Epithelial cell of proximal tubule (primary cell): ENCODE measurements around the gene RNF157. TPM values are rescaled to one million over a fixed set of nuclear protein-coding genes. Genes with fewer than 3 reads are reported as not detected.

ENCODE experiments used
- DNase-seq: peaks from one replicate; pipeline ENCODE4 v3.0.0-alpha.2; 2011; ENCODE audit warnings: low read depth
- H3K4me3 ChIP-seq: 2 replicates; pipeline ENCODE4 v1.5.1; 2011; ENCODE audit warnings: low read depth, mild to moderate bottlenecking, low read length
- total RNA-seq: library from RNA; depleted of rRNA; stranded (reverse); fragments of >200 nt; gene quantifications from 2 replicates; pipeline ENCODE4 v1.2.3, GENCODE V29; 2015
- TF ChIP-seq, protein P1 (sequence below): conservative IDR thresholded peaks from 2 replicates; pipeline ENCODE4 v1.5.1; 2012; ENCODE audit warnings: low read depth, mild to moderate bottlenecking, low read length

RNF157 gene
- total RNA-seq, 1 donor from 2014 or later: 10.0 TPM

DNA sequence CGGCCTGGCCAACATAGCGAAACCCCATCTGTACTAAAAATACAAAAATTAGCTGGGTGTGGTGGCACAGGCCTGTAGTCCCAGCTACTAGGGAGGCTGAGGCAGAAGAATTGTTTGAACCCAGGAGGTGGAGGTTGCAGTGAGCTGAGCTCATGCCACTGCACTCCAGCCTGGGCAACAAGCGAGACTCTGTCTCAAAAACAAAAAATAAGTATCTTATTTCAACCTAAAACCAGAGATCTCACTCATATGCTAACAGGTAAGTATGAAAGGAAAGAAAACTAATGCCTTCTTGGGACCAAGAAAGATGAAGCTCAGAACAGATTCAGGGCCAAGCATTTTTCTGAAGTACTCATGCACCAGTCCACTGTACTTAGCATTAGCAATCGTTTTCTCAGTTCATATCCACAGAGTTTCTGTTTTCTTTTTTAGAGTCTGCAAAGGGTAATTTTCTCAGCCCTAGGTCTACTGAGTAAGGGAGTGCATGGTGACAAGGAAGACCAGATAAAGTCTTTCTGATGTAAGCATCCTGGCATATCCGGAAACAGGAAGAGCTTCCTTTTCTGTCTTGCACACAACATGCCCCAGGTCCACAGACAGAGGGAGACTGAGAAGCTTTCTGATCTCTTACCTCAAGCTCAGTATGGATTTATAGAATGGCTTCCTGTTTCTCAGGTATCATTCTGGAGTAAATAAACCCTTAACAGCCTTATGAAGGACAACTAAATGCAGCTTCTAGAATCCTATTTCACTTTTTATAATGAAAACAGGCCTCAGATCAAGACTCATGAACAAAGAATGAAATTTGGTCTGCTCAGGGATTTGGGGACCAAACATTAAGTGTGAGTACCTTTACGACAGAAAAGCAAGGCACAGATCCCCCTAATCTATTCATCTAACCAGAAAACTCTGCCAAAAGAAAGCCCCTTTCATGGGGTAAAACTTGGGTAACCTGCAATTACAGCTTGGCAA is 60.5 kb downstream of the RNF157 start:
- no peak overlapping the region for H3K4me3 ChIP-seq
- TF ChIP-seq, protein P1, sequence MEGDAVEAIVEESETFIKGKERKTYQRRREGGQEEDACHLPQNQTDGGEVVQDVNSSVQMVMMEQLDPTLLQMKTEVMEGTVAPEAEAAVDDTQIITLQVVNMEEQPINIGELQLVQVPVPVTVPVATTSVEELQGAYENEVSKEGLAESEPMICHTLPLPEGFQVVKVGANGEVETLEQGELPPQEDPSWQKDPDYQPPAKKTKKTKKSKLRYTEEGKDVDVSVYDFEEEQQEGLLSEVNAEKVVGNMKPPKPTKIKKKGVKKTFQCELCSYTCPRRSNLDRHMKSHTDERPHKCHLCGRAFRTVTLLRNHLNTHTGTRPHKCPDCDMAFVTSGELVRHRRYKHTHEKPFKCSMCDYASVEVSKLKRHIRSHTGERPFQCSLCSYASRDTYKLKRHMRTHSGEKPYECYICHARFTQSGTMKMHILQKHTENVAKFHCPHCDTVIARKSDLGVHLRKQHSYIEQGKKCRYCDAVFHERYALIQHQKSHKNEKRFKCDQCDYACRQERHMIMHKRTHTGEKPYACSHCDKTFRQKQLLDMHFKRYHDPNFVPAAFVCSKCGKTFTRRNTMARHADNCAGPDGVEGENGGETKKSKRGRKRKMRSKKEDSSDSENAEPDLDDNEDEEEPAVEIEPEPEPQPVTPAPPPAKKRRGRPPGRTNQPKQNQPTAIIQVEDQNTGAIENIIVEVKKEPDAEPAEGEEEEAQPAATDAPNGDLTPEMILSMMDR: peak; percentile 15
- DNase-seq: no peak

DNA sequence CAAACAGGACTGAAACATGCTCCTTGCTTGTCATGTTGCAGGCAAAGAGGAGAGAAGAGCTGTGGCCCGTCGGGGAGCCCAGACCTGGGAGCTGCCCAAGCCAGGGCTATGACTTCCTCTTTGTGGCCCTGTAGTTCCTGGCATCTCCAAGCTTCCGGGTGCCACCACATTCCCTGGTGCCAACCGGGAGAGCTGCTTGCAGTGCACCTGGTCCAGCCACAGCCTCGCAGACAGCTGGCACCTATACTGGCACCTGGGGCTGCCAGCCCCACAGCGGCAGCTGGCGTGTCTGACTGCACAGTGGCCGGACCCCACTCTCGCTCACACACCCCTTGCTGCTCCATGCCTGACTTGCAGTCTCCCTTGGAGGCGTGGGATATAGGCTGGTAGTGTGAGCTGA is 62.2 kb downstream of the RNF157 start:
- no peak overlapping the region for H3K4me3 ChIP-seq
- TF ChIP-seq, protein P1: no peak
- no peak for DNase-seq

DNA sequence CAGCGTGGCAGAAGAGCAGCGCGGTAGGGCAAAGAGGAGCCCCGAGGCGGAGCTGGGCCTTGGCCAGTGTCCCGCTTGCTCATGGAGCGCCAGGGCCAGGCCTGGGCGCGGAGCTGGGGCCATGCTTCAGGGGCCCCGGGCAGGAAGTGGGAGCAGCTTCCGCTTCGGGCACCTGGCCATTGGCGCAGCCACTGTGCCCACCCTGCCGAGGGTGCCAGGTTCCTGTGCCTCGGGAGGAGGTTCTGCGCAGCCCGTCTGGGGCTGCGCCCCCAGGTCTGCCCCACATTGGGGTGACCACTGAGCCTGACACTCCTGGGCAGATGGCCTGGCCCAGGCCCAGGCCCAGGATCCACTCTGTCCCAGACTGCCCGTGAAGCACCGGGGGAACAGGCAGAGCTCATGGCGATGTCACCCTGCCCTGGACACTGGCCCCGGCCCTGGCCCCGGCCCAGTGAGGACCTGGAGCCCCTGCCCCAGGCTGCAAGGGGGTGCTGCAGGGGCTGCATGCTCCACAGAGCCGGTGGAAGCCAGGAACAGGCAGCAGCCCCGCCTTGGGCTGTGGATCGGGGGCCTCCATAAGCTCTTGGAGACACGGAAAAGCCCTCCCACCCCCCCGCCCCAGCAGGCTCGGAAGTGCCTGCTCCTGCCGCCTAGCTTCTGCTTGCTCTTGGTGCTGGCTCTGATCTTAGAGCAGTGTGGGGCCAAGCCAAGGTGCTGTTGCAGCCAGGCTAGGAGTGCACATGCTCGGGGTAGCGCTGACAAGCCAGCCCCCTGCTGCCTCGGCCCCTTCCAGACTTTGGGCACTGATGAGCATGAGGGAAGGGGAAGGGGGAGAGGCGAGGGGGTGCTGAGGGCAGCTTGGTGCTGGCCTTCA is 63.4 kb downstream of the RNF157 start:
- TF ChIP-seq, protein P1: no peak
- no peak for DNase-seq
- H3K4me3 ChIP-seq: no peak overlapping the region

DNA sequence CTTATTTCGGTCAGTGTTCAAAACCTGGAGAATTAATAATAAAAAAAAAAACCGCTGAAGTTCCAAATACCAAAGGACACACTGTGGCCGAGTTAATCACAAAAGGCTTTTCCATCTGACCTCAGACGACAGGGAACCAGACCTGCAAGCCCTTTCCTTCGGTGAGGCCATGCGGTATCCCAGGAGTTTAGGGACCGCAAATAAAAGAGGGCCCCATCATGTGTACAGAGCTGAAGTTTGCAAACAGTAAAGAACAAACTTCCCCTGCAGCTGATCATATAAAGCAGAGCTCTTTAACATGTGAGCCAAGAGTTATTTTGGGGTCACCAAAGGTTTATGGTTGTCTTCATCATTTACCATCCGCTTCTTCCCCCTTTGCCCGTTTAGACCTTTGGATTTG is 66.3 kb downstream of the RNF157 start:
- no peak overlapping the region for H3K4me3 ChIP-seq
- TF ChIP-seq, protein P1: no peak
- no peak for DNase-seq

- TF ChIP-seq, protein P1: no peak
- no peak for DNase-seq
Measured at GRCh38 chr17:76173474-76173873, 66.8 kb downstream of the RNF157 start.

DNA sequence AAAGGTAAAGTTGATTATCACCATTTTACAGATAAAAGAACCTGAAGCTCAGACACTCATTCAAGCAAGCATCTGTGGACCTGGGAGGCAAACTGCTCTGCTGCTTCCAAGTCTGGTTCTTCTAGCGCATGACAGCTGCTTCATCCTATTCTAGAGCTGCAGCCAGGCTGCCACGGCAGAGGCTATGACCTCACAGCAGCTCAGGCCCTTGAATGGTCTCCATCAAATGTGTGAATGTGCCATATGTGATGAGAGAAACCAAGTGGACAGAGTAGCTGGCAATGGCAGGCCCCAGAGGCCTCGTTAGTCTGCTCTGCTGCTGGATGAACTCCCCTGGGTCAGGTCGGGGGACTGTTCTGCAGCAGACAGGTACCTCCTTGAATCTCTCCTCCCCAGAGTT is 68.6 kb downstream of the RNF157 start:
- TF ChIP-seq, protein P1: no peak
- no peak for DNase-seq
- H3K4me3 ChIP-seq: no peak overlapping the region

More at GRCh38 chr17:76173474-76173873, 66.8 kb downstream of the RNF157 start:
- no peak overlapping the region for H3K4me3 ChIP-seq
